Subcutaneous adipose tissue (tissue), 4 donors: ENCODE measurements around the gene PLEKHA8. TPM values are rescaled to one million over a fixed set of nuclear protein-coding genes. Genes with fewer than 3 reads are reported as not detected.

Source experiments
- total RNA-seq, 4 donors: library from RNA; depleted of rRNA; stranded (reverse); fragments of >200 nt; gene quantifications; one replicate each; pipeline ENCODE4 v1.1.0, GENCODE V29; 2016
- TF ChIP-seq, protein P1 (sequence below): fragments of 450-650 bp; IDR thresholded peaks from one replicate; pipeline ENCODE4 v1.5.1; 2016; ENCODE audit warnings: low read depth, mild to moderate bottlenecking, control low read depth, antibody characterized with exemption, moderate library complexity

The PLEKHA8 gene
- total RNA-seq, 4 donors from 2014 or later = 7.8 to 13.9 (median 8.6) TPM

DNA sequence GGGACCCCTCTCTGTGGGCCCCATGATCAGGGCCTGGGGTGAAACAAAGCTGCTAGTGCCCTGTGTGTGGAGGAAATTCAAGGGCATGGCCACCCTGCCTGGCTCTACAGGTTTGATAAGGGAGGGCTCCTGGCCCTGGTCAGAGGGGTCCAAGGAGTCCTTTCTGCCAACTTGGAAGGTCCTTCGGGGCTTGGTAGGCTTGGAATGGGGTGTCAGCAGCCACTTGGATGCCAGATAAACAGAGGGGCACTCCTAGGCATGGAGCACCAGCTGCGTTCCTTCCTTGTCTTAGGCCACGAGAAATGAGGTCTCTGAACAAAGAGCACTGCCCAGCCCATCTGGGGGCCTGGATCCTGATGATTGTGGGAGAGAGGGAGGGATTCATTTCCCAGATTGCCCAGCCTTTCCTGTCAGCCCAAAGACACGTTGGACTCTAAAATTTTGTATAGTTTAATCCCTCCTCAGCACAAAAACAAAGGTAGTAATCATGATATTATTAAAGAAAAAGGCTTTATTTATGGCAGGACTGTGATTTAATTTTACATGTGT, 111.7 kb downstream of the PLEKHA8 start:
- TF ChIP-seq, protein P1, sequence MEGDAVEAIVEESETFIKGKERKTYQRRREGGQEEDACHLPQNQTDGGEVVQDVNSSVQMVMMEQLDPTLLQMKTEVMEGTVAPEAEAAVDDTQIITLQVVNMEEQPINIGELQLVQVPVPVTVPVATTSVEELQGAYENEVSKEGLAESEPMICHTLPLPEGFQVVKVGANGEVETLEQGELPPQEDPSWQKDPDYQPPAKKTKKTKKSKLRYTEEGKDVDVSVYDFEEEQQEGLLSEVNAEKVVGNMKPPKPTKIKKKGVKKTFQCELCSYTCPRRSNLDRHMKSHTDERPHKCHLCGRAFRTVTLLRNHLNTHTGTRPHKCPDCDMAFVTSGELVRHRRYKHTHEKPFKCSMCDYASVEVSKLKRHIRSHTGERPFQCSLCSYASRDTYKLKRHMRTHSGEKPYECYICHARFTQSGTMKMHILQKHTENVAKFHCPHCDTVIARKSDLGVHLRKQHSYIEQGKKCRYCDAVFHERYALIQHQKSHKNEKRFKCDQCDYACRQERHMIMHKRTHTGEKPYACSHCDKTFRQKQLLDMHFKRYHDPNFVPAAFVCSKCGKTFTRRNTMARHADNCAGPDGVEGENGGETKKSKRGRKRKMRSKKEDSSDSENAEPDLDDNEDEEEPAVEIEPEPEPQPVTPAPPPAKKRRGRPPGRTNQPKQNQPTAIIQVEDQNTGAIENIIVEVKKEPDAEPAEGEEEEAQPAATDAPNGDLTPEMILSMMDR = no peak

- TF ChIP-seq, protein P1 = no peak
Observed at GRCh38 chr7:30140456-30140855, 112.2 kb downstream of the PLEKHA8 start.

GRCh38 chr7:30142710-30143109, 114.5 kb downstream of the PLEKHA8 start:
- TF ChIP-seq, protein P1 = no peak

DNA sequence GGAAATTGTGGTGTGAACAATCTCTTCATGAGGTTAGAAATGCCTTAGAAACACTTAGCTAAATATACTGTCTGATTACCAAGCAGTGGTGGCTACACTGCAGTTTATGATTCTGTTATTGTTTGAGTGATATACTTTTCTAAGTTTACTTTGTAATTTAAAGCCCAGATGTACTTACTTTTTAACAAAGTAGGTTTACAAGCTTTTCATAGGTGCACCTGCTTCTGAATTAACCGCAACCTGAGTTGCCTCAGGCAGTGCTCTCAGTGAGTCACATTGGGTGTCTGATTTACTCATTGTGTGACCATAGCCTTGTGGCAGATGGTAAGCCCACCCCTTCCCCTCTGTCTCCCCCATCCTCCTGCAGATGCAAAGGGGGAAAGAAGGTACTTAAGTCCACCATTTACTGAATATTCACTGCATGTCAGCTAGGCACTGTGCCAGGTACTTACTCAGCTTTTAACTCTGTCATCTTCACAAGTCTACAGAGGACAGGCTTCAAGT, 115.6 kb downstream of the PLEKHA8 start:
- TF ChIP-seq, protein P1 = no peak

DNA sequence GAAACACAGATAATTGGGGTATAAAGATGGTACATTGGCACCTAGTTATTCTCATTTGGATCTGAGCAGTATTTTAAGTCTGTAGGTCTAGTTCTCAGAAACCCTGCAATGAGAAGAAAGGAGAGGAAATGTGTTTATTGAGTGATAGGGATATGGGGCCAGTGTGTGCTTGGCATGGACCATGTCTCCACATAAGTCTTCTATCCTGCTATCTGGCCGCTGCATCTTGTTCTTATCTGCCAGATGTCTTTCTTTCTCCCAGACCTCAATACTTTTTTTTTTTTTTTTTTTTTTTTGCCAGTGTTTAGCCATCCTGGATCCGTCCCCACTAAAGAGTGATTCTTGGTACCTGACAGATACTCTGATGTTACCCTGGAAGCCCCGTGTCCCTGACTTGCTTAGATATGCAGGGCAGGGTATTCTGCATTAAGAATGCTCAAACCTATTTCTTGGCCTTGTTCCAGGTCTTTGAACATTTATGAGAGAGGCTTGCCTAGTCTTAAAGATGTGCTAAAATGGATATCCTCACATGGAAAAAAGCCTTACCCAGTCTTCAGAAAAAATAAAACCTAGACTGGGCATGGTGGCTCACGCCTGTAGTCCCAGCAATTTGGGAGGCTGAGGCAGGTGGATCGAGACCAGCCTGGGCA, 116.6 kb downstream of the PLEKHA8 start:
- TF ChIP-seq, protein P1 = no peak

GRCh38 chr7:30145426-30145970, 117.3 kb downstream of the PLEKHA8 start:
- TF ChIP-seq, protein P1 = no peak

GRCh38 chr7:30146127-30146612, 118.0 kb downstream of the PLEKHA8 start:
- TF ChIP-seq, protein P1 = no peak
